Epithelial cell of esophagus (primary cell): Measurements from ENCODE around the gene DEFB116.
"Not testable (repeated sequence)": the region's sequence is repeated elsewhere in the genome, so short reads cannot be mapped to it uniquely, and the experiment has no call there.

Experiments used
- DNase-seq: peaks from one replicate; pipeline ENCODE4 v3.0.0; 2010; ENCODE audit warnings: low read depth
- H3K4me3 ChIP-seq: 2 replicates; pipeline ENCODE4 v1.5.1; 2011; ENCODE audit warnings: mild to moderate bottlenecking, low read length, control low read depth
- TF ChIP-seq, protein P1 (sequence below): IDR thresholded peaks from 2 replicates; pipeline ENCODE4 v1.5.1; 2011; ENCODE audit warnings: low read depth, mild to moderate bottlenecking, low read length, control low read depth, inconsistent platforms; ENCODE audit not compliant: insufficient read depth; ENCODE audit errors: missing control alignments

Gene DEFB116, protein sequence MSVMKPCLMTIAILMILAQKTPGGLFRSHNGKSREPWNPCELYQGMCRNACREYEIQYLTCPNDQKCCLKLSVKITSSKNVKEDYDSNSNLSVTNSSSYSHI

DNA sequence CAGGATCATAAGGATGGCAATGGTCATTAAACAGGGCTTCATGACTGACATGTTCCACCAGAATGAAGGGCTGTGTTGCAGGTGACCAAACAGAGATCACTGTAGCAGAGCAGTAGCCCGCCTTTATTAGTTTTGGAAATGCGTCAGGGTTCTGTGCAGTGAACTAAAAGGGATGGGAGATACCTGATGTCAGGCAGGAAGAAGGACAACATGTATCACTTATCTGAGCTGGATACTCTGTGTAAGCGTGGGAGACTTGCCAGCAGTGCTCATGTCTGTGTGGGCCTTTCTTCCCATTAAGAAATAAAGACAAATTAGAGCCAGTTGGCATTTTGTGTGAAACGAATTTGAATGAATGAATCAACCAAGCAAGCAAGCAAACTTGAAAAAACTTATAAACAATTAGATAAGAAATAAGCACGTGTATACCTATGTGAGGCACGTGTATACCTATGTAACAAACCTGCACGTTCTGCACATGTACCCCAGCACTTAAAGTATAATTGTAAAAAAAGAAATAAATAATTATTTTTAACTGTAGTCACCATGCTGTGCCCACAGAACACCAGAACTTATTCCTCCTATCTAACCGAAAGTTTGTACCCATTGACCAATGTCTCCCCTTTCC, at the start of gene DEFB116:
TSS of gene DEFB116 (minus strand) at position 51 of the 628 bp plus-strand sequence. CDS start at position 51, 0 bp downstream.
- TF ChIP-seq, protein P1, sequence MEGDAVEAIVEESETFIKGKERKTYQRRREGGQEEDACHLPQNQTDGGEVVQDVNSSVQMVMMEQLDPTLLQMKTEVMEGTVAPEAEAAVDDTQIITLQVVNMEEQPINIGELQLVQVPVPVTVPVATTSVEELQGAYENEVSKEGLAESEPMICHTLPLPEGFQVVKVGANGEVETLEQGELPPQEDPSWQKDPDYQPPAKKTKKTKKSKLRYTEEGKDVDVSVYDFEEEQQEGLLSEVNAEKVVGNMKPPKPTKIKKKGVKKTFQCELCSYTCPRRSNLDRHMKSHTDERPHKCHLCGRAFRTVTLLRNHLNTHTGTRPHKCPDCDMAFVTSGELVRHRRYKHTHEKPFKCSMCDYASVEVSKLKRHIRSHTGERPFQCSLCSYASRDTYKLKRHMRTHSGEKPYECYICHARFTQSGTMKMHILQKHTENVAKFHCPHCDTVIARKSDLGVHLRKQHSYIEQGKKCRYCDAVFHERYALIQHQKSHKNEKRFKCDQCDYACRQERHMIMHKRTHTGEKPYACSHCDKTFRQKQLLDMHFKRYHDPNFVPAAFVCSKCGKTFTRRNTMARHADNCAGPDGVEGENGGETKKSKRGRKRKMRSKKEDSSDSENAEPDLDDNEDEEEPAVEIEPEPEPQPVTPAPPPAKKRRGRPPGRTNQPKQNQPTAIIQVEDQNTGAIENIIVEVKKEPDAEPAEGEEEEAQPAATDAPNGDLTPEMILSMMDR = no peak
- H3K4me3 ChIP-seq = no peak within 1 kb of the TSS
- DNase-seq = no peak

DNA sequence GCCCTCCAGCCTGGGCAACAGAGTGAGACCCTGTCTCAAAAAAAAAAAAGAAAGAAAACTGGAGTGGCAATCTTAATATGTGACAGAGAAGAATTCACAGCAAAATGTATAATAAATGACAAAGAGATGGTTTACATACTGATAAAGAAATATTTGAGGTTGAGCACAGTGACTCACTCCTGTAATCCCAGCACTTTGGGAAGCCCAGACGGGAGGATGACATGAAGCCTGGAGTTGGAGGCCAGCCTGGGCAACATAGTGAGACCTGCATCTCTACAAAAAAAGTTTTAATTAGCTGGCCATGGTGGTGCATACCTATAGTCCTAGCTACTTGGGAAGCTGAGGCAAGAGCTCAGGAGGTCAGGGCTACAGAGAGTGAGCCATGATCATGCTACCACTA, 47.6 kb upstream of the DEFB116 start:
- H3K4me3 ChIP-seq = no peak overlapping the region
- TF ChIP-seq, protein P1 = no peak
- no peak for DNase-seq

DNA sequence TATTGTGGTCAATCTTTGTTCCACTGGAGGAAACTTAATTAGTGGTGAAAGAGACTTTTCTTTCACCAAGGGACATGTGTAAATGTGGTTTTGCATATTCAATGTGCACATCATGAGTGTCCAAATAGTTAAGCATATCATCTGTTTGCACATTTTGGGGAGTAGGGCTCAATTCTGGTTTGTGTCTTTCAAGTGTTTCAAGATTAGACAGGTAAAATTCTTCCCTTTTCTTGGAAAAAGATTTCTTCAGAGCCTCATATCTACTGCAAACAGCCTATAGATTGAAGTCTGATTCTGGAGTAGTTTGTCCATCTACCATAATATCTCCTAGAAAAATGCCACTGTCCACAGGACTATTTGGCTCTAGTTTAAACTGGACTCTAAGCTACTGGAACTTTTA, 33.1 kb upstream of the DEFB116 start:
- no peak for DNase-seq
- TF ChIP-seq, protein P1 = no peak
- no peak overlapping the region for H3K4me3 ChIP-seq

DNA sequence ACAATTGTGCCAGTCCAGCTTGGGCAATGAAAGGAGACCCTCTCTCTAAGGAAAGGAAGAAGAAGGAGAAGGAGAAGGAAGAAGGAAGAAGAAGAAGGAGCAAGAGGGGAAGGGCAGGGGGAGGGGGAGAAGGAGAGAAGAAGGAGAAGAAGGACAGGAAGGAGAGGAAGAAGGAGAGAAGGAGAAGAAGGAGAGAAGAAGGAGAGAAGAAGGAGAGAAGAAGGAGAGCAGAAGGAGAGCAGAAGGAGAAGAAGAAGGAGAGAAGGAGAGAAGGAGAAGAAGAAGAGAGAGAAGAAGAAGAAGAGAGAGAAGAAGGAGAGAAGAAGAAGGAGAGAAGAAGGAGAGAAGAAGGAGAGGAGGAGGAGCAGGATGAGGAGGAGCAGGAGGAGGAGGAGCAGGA, 22.5 kb upstream of the DEFB116 start:
- DNase-seq = no peak
- H3K4me3 ChIP-seq = no peak overlapping the region
- TF ChIP-seq, protein P1 = no peak

DNA sequence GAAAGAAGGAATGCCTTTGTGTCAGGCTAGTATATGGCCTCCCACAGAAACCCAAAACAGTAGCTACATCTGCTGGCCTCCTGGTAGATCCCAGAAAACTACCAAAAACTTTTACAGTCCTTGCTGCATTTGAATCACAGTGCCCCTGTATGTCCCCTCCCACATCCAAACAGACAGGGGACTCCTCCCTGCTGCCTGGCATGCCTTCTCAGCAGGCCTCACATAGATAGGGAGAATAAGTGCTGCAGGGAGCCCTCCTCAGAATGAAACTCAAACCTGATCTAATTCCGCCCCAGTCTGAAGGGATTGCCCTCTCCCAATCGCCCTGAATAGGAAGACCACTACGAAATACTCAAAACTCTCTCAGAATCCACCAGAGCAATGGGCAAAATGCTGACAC, 14.1 kb upstream of the DEFB116 start:
- no peak overlapping the region for H3K4me3 ChIP-seq
- no peak for DNase-seq
- TF ChIP-seq, protein P1 = no peak

DNA sequence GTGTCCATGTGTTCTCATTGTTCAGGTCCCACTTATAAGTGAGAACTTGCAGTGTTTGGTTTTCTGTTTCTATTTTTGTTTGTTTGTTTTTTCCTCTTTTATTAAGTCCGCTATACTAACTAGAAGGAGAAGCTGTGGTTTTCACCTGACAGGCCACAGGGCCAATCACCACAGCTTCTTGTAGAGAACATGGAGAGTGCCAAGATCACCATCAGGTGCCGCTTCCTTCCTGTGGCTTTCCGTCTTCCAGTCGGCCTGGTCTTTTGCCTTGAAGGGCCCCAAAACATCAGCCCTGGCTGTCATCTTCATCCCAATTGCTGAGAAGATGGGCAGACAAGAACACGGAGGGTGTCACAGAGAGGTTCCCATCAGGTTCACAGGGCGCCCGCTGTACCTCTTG, 23.4 kb downstream of the DEFB116 start:
- H3K4me3 ChIP-seq, DNase-seq: not testable (repeated sequence)

DNA sequence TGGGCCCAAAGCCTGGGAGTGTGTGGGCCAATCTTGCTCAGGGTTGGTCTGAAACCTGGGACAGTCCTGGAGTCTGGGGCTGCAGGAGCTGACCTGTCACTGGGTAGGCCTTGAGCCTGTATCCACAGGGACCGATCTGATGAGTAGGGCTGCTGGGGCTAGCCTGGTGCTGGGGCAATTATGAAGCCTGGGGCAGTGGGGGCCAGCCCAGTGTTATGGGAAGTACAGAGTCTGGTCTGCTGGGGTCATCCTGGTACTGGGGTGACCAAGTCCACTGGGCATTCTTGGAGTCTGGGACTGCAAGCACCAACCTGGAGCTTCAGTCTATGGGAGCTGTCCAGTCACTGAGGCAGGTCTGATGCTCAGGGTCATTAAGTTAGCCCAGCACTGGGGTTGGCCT, 30.2 kb downstream of the DEFB116 start:
- DNase-seq = no peak
- H3K4me3 ChIP-seq = no peak overlapping the region
- TF ChIP-seq, protein P1 = no peak
